ENCODE data around the gene CD200.
"Not testable (repeated sequence)": the region's sequence is repeated elsewhere in the genome, so short reads cannot be mapped to it uniquely, and the experiment has no call there.

The CD200 gene

GRCh38 chr3:112360561-112360960 lies 27.6 kb downstream of the CD200 start:
- no peak for DNase-seq (ENCODE audit: low read depth in 3 of 3)

GRCh38 chr3:112362221-112362620 lies 29.3 kb downstream of the CD200 start:
- no peak for DNase-seq (ENCODE audit: low read depth in 3 of 3)

- DNase-seq (ENCODE audit: low read depth in 3 of 3) = no peak
Observed at GRCh38 chr3:112364291-112364690, 31.3 kb downstream of the CD200 start.

GRCh38 chr3:112365035-112365434 lies 32.1 kb downstream of the CD200 start:
- no peak for DNase-seq (ENCODE audit: low read depth in 3 of 3)

GRCh38 chr3:112365636-112366035 lies 32.7 kb downstream of the CD200 start:
- DNase-seq (ENCODE audit: low read depth in 3 of 3) = no peak

GRCh38 chr3:112366522-112366921 lies 33.6 kb downstream of the CD200 start:
- no peak for DNase-seq (ENCODE audit: low read depth in 3 of 3)

- no peak for DNase-seq (ENCODE audit: low read depth in 3 of 3)
Observed at GRCh38 chr3:112371569-112371968, 38.6 kb downstream of the CD200 start.

- no peak for DNase-seq (ENCODE audit: low read depth in 3 of 3)
Observed at GRCh38 chr3:112372396-112372795, 39.4 kb downstream of the CD200 start.

- DNase-seq (ENCODE audit: low read depth in 3 of 3) = no peak
Observed at GRCh38 chr3:112373476-112373875, 40.5 kb downstream of the CD200 start.

GRCh38 chr3:112373924-112374323 lies 41.0 kb downstream of the CD200 start:
- no peak for DNase-seq (ENCODE audit: low read depth in 3 of 3)

GRCh38 chr3:112374333-112374734 lies 41.4 kb downstream of the CD200 start:
- DNase-seq (ENCODE audit: low read depth in 3 of 3) = no peak

GRCh38 chr3:112375117-112375516 lies 42.2 kb downstream of the CD200 start:
- DNase-seq (ENCODE audit: low read depth in 3 of 3) = no peak

GRCh38 chr3:112376241-112376911 lies 43.4 kb downstream of the CD200 start:
- DNase-seq (ENCODE audit: low read depth in 3 of 3) = no peak

- DNase-seq (ENCODE audit: low read depth in 3 of 3) = no peak
Observed at GRCh38 chr3:112376992-112377391, 44.0 kb downstream of the CD200 start.

- DNase-seq (ENCODE audit: low read depth in 3 of 3) = no peak
Observed at GRCh38 chr3:112377568-112378071, 44.7 kb downstream of the CD200 start.

GRCh38 chr3:112378347-112378746 lies 45.4 kb downstream of the CD200 start:
- not testable (repeated sequence) for DNase-seq (ENCODE audit: low read depth in 3 of 3)

GRCh38 chr3:112379020-112379690 lies 46.2 kb downstream of the CD200 start:
- no peak for DNase-seq (ENCODE audit: low read depth in 3 of 3)

- DNase-seq (ENCODE audit: low read depth in 3 of 3) = no peak
Observed at GRCh38 chr3:112381673-112382542, 49.0 kb downstream of the CD200 start.

- DNase-seq (ENCODE audit: low read depth in 3 of 3) = no peak
Observed at GRCh38 chr3:112382543-112383160, 49.7 kb downstream of the CD200 start.

GRCh38 chr3:112384769-112385168 lies 51.8 kb downstream of the CD200 start:
- DNase-seq (ENCODE audit: low read depth in 3 of 3) = no peak

- DNase-seq (ENCODE audit: low read depth in 3 of 3) = no peak
Observed at GRCh38 chr3:112388972-112389371, 56.0 kb downstream of the CD200 start.

GRCh38 chr3:112389961-112390360 lies 57.0 kb downstream of the CD200 start:
- no peak for DNase-seq (ENCODE audit: low read depth in 3 of 3)
